GM18508 (cell line): ENCODE results near the gene FSTL4.

ENCODE experiments used
- ATAC-seq: cut with Tn5 transposase; IDR thresholded peaks from one replicate; pipeline ENCODE4 v1.9.1; 2021; ENCODE audit warnings: moderate number of reproducible peaks; ENCODE audit not compliant: insufficient read depth, unreplicated experiment

Gene FSTL4

GRCh38 chr5:133373121-133373870, 239.0 kb downstream of the FSTL4 start:
- ATAC-seq, result no peak

DNA sequence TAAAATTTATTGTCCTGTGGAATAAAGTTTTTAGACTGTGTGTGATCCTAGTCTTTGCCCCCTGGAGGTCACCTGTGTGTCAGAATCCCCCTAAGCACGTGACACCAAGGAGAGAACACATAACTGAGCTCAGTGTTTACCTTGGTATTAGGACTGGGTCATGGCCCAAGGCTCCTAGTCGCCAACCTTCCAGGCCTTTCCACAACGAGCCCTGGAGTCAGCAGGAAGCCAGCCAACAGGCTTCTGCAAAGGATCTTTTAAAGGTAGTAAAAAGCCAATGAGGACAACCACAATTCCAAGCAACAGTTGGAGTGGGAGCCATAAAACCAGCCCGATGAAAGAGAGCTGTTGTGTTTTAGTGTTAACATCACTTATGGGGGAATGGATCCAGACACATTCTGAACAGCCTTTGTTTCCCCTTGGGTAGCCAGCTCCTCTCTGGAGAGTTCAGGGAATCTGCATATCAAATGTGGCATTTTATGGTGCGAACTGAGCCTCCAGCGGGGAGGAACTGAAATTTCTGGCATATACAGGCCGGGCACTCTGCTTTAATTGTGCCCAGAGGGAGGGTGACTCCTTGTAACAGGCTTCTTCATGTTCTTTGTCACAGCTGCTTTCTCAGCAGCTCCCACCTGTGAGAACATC, 239.9 kb downstream of the FSTL4 start:
- ATAC-seq, result no peak

GRCh38 chr5:133371371-133372155, 240.8 kb downstream of the FSTL4 start:
- no peak for ATAC-seq

- no peak for ATAC-seq
Measured at GRCh38 chr5:133370904-133371303, 241.4 kb downstream of the FSTL4 start.

DNA sequence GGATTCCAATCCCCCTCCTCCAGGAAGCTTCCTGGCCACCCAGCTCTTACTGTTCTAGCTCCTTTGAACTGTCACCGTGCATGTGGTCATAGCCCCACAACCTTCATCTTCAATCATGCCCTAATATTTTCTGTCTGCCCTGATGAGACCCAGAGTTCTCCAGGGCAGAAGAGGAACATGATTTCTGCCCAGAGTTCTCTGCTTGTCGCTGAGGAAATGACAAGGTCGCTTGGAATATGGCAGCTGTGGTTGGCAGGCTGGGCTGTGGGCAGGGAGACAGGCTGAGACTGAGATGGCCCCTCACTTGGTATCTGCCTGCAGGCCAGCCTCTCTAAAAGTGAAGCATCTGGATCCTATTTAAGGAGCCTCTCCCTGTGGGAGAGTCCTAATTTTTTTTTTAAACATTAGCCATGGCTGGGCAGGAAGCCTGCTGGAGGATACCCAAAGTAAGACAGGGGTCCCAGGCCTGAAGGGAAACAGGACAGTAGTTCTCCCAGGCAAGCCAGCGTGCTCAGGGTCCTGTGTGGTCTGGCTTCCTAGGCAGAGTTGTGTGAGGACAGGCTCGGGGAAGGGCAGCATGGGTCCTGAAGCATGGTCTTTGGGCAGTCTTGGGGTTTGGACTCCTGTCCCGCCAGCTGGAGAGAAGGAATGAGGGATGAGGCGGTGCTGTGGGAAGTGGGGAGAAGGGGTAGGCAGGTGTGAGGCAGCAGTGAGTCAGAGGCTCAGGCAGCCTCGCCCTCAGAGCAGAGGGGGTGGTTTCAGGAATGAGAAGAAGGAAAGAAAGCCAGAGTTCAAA, 242.1 kb downstream of the FSTL4 start:
- no peak for ATAC-seq

DNA sequence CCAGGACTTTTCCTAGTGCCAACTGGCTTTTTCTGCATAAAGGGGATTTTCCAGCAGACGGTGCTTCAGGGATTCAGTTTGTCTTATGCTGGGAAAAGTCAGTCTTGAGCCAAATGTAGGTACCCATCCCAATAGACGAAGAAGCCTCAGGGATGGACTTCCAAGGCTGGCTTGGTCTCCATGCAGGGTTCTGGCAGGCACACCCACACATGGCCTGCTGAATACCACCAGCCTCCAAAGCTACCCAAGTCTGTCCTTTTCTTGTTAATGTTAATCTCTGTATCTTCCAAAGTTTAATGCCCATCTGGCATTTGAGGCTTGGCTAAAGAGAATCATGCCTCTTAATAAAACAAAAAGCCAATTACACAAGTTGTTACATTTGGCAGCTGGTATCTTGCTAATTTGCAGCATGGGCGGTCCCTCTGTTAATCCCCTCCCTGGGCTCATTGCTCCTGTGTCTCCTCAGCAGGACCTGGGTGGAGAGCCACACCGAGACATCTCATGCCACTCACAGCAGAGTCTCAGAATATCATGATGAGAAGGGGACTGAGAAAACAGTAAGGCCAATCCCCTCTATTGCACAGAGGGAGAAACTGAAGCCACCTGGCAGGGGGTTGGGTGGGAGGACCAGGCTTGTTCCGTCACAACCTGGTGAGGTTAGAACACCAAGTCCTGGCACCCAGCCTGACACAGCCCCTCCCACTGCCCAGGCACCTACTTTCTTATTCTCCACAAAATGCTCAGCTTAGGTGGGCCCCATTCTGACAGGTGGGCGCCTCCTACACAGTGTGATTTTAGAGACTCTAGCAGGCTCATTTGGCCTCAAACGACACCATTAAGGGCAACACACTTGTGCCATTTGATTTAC, 243.2 kb downstream of the FSTL4 start:
- no peak for ATAC-seq

DNA sequence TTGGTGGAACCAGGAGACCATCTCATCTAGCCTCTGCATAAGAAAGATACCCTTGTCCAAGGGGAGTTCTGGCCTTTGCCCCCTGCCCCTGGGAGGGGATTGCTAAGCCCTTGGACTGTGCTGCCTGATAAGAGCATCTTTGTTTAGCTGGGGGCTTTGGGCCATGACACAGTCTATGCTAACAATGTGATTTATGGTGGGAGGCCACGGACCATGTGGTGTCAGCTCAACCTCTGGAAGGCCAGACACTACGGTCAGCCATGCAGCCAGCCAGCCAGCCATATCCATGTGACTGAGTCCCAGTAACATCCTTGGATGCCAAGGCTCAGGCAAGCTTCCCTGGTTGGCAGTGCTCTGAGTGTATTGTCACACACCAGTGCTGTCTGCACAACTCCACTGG, 244.4 kb downstream of the FSTL4 start:
- ATAC-seq, result no peak

DNA sequence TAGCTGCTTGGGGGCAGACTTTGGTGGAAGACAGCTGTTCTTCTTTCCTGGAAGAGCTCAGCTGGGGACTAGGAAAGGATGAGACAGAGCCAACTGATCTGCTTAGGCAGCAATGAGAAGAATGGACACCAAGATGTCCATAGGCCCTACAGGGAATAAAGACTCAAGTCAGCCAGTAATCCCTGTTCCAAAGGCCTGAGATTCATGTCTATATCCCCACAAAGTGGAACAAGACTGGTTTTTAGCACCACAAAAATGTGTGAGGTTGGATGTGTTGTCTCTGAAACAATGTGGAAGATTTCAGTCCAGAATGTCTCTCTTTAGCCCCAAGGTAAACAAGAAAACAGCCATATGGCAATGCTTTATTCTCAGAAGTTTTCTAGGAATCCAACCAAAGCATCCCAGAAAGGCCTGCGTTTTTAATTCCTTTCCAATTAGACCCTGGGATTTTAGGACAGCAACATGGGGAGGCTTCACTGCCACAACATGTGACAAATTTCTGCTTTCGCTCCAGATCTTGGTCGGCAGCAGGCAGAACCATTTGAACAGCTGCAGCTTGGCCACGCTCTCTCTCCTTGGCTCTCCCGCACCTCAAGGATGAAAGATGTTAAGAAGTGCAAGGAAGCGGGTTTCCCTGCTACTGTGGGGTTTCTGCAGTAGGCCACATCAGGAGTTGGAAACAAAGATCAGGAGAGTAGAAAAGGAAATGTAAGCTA, 245.1 kb downstream of the FSTL4 start:
- no peak for ATAC-seq

DNA sequence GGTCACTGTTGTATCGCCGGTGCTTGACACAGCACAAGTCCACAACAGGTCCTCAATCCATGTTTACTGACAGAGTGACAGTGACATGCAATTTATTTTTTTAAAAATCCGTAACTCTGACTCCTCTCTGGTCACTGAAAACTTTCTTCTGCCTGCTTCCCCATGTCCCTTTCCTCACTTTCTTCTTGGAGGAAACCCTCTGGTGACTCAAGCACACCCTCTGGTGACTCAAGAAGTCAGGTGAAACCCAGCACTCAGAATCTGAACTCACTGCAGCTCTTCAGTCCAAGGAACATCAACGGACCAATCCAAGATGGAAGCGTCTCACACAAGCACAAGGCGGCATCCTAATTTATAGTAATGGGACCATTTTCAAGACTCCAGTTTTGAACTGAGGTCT, 245.9 kb downstream of the FSTL4 start:
- no peak for ATAC-seq

DNA sequence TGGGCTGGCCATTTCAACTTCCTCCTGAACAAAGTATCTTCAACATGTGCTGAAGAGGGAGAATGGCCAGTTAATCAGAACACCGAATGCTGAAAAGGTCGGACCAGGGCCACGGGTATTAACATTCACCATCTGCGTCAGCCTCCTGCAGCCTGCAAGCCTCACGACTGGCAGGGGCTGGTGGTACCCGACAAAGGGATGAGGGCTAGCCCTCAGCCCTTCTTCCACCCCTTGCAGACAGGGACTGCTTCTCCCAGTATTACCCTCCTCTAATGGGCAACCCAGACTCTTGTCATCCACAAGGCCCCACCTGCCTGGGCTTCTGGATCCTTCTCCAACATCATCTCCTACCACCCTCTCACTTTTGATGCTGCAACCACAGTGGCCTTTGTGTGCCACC, 246.6 kb downstream of the FSTL4 start:
- no peak for ATAC-seq

DNA sequence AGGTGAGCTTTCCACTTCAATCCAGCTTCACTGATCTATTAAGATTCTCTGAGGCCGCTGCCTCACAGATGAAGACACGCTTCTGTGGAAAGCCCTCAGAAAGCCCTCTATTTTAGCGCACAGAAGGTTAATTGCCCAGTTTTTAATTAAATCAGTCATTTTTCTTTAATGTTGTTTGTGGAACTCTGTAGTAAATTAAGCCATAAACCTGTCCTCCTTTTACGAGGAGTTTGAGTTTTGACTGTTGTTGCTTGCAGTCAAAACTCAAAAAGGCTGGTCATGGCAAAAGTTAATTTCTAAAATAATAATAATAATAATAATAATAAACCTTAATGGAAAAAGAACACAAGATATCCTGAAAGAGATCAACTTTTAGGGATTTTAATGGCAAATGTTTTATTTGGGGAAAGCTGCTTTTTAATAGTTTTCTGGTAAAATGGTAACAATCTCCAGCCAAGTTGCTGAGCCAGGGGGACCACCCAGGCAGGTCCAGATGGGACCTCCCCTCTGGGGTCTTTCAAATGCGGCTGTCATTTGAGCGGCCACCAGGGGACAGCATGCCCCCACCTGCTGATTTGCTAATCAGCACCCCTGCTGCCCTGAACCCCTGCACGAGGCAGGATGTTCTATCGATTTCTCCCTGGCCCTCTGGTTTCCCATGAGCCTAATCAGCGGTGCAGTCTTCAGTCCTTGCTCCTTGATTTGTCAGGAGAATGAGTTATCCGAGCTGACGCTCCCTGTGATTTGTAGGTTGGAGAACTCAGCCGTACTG, 247.2 kb downstream of the FSTL4 start:
- ATAC-seq, result no peak

DNA sequence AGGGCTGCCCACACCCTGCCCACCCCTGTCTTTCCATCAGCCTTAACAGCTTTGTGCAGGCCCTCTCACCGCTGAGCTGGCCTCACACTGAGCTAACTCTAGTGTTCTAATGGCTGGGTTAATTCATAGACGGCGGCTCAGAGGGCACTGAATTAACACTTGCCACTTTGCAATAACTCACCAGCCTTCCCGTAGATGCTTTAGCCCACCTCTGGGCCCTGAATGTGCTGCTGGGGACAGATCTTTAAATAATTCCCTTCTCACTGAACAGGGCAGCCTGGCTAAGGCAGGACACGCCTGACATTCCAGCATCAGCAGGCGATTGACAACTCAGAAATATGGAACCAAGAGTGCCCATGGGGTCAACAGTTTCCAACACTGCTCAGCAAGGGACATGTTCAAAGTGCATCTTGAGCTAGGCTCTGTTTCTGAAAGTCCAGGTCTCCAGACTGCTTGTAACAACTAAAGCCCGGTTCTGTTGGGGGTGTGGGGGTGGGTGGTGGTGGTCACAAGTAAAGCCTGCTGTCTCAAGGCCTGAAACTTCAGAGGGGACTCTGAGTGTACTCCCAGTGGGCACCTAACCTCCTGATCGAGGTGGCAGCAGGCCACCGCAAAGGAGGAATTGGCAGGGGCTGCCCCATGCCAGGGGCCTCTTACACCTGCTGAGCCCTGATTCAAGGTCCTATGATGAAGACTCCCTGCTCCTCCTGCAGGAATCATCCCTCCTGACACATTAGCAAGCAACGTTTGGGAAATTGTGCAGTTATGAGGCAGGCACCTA, 248.3 kb downstream of the FSTL4 start:
- ATAC-seq, result no peak

GRCh38 chr5:133362438-133362837, 249.9 kb downstream of the FSTL4 start:
- ATAC-seq, result no peak

GRCh38 chr5:133361922-133362321, 250.4 kb downstream of the FSTL4 start:
- no peak for ATAC-seq

DNA sequence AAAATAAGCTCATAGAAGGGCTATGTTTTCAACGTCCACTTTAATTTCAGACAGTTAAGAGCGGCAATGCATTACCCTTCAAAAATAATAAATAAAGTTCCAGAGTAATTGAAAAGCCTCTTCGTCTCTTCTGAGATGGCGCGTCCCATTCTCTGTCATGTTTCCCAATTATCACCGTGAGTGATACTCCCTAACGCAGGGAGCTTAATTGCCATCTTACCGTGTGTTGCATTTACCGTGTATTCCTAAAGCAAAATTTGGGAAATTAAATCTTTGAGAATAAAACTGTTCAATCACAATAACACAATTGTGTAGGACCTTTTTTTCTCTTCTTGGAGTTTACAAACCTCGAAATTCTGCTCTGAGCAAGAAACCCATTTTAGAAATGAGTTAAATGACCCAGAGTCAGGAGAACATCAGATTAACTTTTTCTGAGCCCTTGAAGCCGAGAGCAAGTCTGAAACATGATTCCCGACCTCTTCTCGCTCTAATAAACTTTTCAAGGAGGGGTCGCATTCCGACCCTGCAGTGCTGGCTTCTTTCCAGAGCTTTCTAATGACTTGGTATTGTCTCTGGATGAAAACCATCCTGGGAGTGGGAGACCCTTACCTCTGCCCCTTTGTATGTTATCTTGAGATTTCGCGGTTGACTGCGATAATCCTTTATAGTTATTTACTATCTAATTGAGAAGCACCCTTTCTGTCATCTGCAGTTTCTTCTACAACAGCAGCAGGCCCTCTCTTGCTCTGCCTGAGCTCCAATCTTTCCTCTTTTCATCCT, 251.5 kb downstream of the FSTL4 start:
- ATAC-seq, result no peak

GRCh38 chr5:133359861-133360260, 252.5 kb downstream of the FSTL4 start:
- no peak for ATAC-seq

GRCh38 chr5:133358271-133358670, 254.1 kb downstream of the FSTL4 start:
- ATAC-seq, result no peak
